CD8-positive, alpha-beta memory T cell (primary cell): ENCODE measurements around the gene EHD1. TPM values are rescaled to one million over a fixed set of nuclear protein-coding genes. Genes with fewer than 3 reads are reported as not detected.

Experiments
- CTCF ChIA-PET: fragments of 350-600 bp; sonication (Branson Sonifier 250); formaldehyde crosslinking; loops from one replicate; lab custom pipeline; 2021; ENCODE audit warnings: antibody characterized with exemption; lab: Charles Lee
- POLR2A ChIA-PET: fragments of 350-600 bp; sonication (Branson Sonifier 250); formaldehyde crosslinking; loops from one replicate; lab custom pipeline; 2021; ENCODE audit warnings: antibody characterized with exemption; lab: Charles Lee
- DNase-seq, 5 donors: peaks; one replicate each; pipeline versions ENCODE4 v3.0.0 to v3.0.0-alpha.2; 2020 to 2022; ENCODE audit warnings: mixed read lengths in 1 of 5
- H3K27ac ChIP-seq: one replicate; pipeline ENCODE4 v1.7.0; 2013; ENCODE audit warnings: low read depth, mild to moderate bottlenecking, low read length, moderate library complexity
- H3K27me3 ChIP-seq: 2 replicates; pipeline ENCODE4 v1.7.0; 2013; ENCODE audit warnings: low read length, mild to moderate bottlenecking; ENCODE audit not compliant: insufficient read depth, poor library complexity, severe bottlenecking
- H3K36me3 ChIP-seq: 2 replicates; pipeline ENCODE4 v1.7.0; 2013; ENCODE audit warnings: mild to moderate bottlenecking, low read length, moderate library complexity; ENCODE audit not compliant: insufficient read depth
- H3K4me1 ChIP-seq: 2 replicates; pipeline ENCODE4 v1.7.0; 2013; ENCODE audit warnings: mild to moderate bottlenecking, low read length, moderate library complexity; ENCODE audit not compliant: insufficient read depth
- H3K4me3 ChIP-seq: 2 replicates; pipeline ENCODE4 v1.7.0; 2013; ENCODE audit warnings: mild to moderate bottlenecking, low read length
- H3K9me3 ChIP-seq: 2 replicates; pipeline ENCODE4 v1.7.0; 2013; ENCODE audit warnings: mild to moderate bottlenecking, low read length
- H3K27ac Mint-ChIP-seq, 8 donors: one replicate each; pipeline ENCODE4 v1.8.0; 2020 to 2021; ENCODE audit warnings: mixed read lengths in 8 of 8, mild to moderate bottlenecking in 6 of 8, inconsistent platforms in 3 of 8, moderate library complexity in 3 of 8
- H3K27me3 Mint-ChIP-seq, 2 donors: one replicate each; pipeline ENCODE4 v1.8.0; 2020 to 2021; ENCODE audit warnings: mixed read lengths in 2 of 2, mild to moderate bottlenecking in 1 of 2, moderate library complexity in 1 of 2
- H3K36me3 Mint-ChIP-seq, 3 donors: one replicate each; pipeline ENCODE4 v1.8.0; 2020 to 2021; ENCODE audit warnings: mixed read lengths in 3 of 3, inconsistent platforms in 1 of 3, mild to moderate bottlenecking in 1 of 3
- H3K4me1 Mint-ChIP-seq, 3 donors: one replicate each; pipeline ENCODE4 v1.8.0; 2020 to 2021; ENCODE audit warnings: mixed read lengths in 3 of 3, inconsistent platforms in 1 of 3, mild to moderate bottlenecking in 1 of 3
- H3K4me3 Mint-ChIP-seq, 7 donors: one replicate each; pipeline ENCODE4 v1.8.0; 2020 to 2021; ENCODE audit warnings: mixed read lengths in 7 of 7, mild to moderate bottlenecking in 6 of 7, moderate library complexity in 4 of 7, inconsistent platforms in 2 of 7
- H3K9me3 Mint-ChIP-seq, 5 donors: one replicate each; pipeline ENCODE4 v1.8.0; 2020 to 2022; ENCODE audit warnings: mixed read lengths in 5 of 5, mild to moderate bottlenecking in 3 of 5, moderate library complexity in 2 of 5, inconsistent platforms in 1 of 5
- polyA plus RNA-seq: library from polyadenylated mRNA; unstranded; fragments of 300-500 nt; fragmentation: Illumina TruSeq; gene quantifications from one replicate; pipeline ENCODE4 v1.2.3, GENCODE V29; 2021
- total RNA-seq, 2 experiments: library from RNA; stranded (reverse); gene quantifications; one replicate each; pipeline ENCODE4 v1.2.3, GENCODE V29; 2021

The EHD1 gene
- total and polyA plus RNA-seq, 3 experiments from 2014 or later = 102 to 258 (median 110) TPM

DNA sequence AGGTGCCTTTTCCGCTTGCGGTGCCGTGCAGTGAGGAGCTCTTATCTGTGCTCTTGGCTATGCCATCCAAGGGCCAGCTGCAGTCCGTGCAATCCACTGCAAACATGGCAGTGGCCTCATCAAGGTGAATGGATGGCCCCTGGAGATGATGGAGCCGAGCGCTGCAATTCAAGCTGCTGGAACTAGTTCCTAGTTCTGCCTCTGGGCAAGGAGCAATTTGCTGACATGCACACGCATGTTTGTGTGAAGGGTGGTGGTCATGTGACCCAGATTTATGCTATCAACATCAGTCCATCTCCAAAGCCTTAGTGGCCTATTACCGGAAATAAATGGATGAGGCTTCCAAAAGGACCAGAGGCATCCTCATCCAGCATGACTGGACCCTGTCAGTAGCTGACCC is 3.1 kb upstream of the EHD1 start:
- Mint-ChIP-seq H3K4me1 (peaks cover 49 to 64% (median 50%) of the 10 kb centered on the region in 3 donors), H3K27me3 (peaks cover 0 to 10% of the 10 kb centered on the region in 2 donors), H3K36me3 (peaks cover 0 to 20% (median 3%) of the 10 kb centered on the region in 3 donors), H3K27ac (peak overlapping the region in 7 of 8 donors; percentile 79 to 99 (median 97)), H3K9me3 (no peaks in the 10 kb centered on the region), H3K4me3 (peak overlapping the region; percentile 5 to 100 (median 99))
- DNase-seq = no peak
- Histone ChIP-seq H3K36me3 (peaks cover under 1% of the 10 kb centered on the region), H3K4me1 (peaks cover 45% of the 10 kb centered on the region), H3K27ac (no peak overlapping the region), H3K9me3 (no peaks in the 10 kb centered on the region), H3K4me3 (no peak overlapping the region), H3K27me3 (no peaks in the 10 kb centered on the region)
- ChIA-PET CTCF (interaction anchor here (7.3 to 29.6 kb wide), 2 partner anchors 13 to 27 kb away, joined by 44 to 1256 read pairs; partner anchors contain the start of gene CDC42BPG), POLR2A (interaction anchor here (0.5 to 14.7 kb wide), 4 partner anchors 23 to 68 kb away, joined by 3 to 569 read pairs (median 4); no protein-coding TSS in a partner anchor)

DNA sequence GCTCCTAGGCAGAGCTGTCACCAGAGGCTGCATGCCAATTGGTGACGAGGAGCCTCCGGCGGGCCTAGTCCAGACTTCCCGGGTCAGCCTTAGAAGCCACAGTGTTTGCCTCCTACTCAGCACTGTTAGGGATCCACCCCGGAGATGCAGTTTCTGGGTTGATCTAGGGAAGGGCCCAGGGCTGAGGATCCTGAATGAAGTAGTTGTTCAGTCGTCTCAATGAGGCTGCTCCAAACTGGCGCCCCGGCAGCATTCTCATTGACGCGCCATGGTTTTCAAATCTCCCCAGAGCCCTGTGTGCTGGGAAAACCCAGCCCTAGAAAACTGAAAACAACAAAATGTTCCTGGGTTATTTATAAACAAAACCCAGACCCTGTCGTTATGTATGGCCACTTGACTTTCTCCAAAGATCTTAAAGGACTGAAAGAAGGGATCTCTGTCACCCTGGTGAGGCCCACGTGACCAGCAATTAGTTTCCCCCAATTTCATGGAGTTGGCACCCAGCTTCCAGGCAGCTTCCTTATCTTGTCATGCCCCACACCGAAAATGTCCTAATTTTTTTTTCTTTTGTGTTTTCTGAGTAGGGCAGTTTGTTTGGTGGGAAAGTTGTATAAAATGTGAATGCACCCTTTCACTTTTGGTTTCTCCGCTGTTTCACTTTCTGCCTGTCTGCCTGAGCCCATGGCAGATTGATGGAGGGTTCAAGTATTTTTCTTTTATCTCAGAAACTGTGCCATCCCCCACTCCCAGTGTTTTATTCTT is 2.0 kb upstream of the EHD1 start:
- CTCF ChIA-PET = interaction anchor here (7.3 to 29.6 kb wide), 2 partner anchors 14 to 26 kb away, joined by 44 to 1256 read pairs; partner anchors contain the start of gene CDC42BPG
- H3K27me3 Mint-ChIP-seq = peaks cover 0 to 10% of the 10 kb centered on the region in 2 donors
- Histone ChIP-seq H3K36me3 (peaks cover 7% of the 10 kb centered on the region), H3K4me3 (peak overlapping the region; percentile 77), H3K4me1 (peaks cover 49% of the 10 kb centered on the region), H3K27ac (peak overlapping the region; percentile 53), H3K27me3 (no peaks in the 10 kb centered on the region), H3K9me3 (no peaks in the 10 kb centered on the region)
- DNase-seq = peak in 1 of 5 donors; percentile 46
- H3K4me3 Mint-ChIP-seq = peak overlapping the region; percentile 98 to 100 (median 99)
- peaks cover 3 to 31% (median 6%) of the 10 kb centered on the region in 3 donors for H3K36me3 Mint-ChIP-seq
- POLR2A ChIA-PET = interaction anchor here (0.6 to 14.7 kb wide), 7 partner anchors 7 to 241 kb away, joined by 3 to 569 read pairs (median 3); partner anchors contain the start of gene SF1
- H3K4me1 Mint-ChIP-seq = peaks cover 50 to 65% (median 53%) of the 10 kb centered on the region in 3 donors
- no peaks in the 10 kb centered on the region for H3K9me3 Mint-ChIP-seq
- H3K27ac Mint-ChIP-seq = peak overlapping the region; percentile 91 to 99 (median 97)

DNA sequence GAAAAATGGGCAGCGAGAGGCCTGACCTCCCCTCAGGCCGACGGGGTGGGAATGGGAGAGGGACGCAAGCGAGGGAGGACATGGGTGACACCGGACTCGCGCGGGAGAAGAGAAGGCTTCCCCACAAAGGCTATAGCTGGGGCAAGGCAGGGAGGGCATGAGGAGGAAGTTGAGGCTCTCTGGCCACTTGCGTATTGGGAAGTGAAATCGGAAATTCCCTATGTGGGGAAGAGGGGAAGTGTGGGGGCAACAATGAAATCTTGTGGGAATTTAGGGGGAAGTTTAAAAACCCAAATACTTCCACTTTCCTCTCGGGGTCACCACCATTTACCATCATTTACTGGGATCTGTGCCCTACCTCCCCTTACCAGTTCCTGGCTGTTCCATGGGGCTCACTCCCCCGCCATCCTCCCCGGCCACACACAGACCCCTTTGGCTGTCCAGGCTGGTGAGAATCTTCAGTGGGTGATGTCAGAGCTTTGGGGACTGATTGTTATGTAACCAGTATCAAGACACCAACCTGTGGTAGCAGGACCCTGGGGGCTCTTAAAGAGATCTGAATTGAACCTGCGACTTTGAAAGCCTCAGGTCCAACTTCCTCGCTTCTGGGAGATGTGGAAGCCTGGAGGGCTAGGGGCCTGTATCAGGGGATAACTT is 951 bp upstream of the EHD1 start:
- peaks cover 6 to 41% (median 6%) of the 10 kb centered on the region in 3 donors for H3K36me3 Mint-ChIP-seq
- ChIA-PET CTCF (interaction anchor here (0.7 to 29.6 kb wide), 4 partner anchors 8 to 135 kb away, joined by 3 to 1256 read pairs (median 34); partner anchors contain the start of genes CDC42BPG and RASGRP2), POLR2A (interaction anchor here (0.6 to 14.7 kb wide), 9 partner anchors 9 to 242 kb away, joined by 3 to 569 read pairs (median 4); partner anchors contain the start of genes CDC42BPG, PPP2R5B and SF1)

DNA sequence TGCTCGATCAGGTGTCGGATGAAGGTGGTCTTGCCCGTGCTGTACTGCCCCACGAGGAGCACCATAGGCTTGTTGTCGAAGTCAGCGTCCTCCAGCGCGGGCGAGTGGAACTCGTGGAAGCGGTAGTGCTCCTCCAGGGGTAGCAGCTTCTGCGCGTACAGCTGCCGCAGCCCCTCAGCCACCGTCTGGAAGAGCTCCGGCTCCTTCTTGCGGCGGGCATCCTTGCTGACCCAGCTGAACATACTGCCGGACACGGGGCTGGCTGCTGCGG is 263 bp downstream of the EHD1 start:
- Mint-ChIP-seq H3K36me3 (peaks cover 6 to 50% (median 8%) of the 10 kb centered on the region in 3 donors), H3K9me3 (no peaks in the 10 kb centered on the region), H3K4me3 (peak overlapping the region; percentile 98 to 100 (median 99)), H3K4me1 (peaks cover 62 to 67% (median 63%) of the 10 kb centered on the region in 3 donors), H3K27me3 (peaks cover 0 to 10% of the 10 kb centered on the region in 2 donors), H3K27ac (peak overlapping the region; percentile 91 to 99 (median 96))
- ChIA-PET CTCF (interaction anchor here (4.0 to 29.6 kb wide), 3 partner anchors 9 to 23 kb away, joined by 24 to 1256 read pairs (median 44); partner anchors contain the start of gene CDC42BPG), POLR2A (interaction anchor here (0.6 to 14.7 kb wide), 11 partner anchors 9 to 784 kb away, joined by 3 to 569 read pairs (median 5); partner anchors contain the start of genes CDC42BPG, RELA, SF1 and ZNHIT2)
- Histone ChIP-seq H3K9me3 (no peaks in the 10 kb centered on the region), H3K4me3 (peak overlapping the region; percentile 99), H3K36me3 (peaks cover 21% of the 10 kb centered on the region), H3K4me1 (peaks cover 63% of the 10 kb centered on the region), H3K27ac (peak overlapping the region; percentile 76), H3K27me3 (no peaks in the 10 kb centered on the region)
- no peak for DNase-seq

More for the DNA sequence above, 951 bp upstream of the EHD1 start:
- Histone ChIP-seq H3K27me3 (no peaks in the 10 kb centered on the region), H3K36me3 (peaks cover 14% of the 10 kb centered on the region), H3K4me3 (peak overlapping the region; percentile 77), H3K27ac (peak overlapping the region; percentile 86), H3K9me3 (no peaks in the 10 kb centered on the region), H3K4me1 (peaks cover 54% of the 10 kb centered on the region)
- H3K9me3 Mint-ChIP-seq = no peaks in the 10 kb centered on the region
- peak overlapping the region; percentile 91 to 99 (median 97) for H3K27ac Mint-ChIP-seq
- H3K27me3 Mint-ChIP-seq = peaks cover 0 to 10% of the 10 kb centered on the region in 2 donors
- H3K4me1 Mint-ChIP-seq = peaks cover 55 to 70% (median 60%) of the 10 kb centered on the region in 3 donors
- DNase-seq = no peak
- H3K4me3 Mint-ChIP-seq = peak overlapping the region; percentile 98 to 100 (median 99)

DNA sequence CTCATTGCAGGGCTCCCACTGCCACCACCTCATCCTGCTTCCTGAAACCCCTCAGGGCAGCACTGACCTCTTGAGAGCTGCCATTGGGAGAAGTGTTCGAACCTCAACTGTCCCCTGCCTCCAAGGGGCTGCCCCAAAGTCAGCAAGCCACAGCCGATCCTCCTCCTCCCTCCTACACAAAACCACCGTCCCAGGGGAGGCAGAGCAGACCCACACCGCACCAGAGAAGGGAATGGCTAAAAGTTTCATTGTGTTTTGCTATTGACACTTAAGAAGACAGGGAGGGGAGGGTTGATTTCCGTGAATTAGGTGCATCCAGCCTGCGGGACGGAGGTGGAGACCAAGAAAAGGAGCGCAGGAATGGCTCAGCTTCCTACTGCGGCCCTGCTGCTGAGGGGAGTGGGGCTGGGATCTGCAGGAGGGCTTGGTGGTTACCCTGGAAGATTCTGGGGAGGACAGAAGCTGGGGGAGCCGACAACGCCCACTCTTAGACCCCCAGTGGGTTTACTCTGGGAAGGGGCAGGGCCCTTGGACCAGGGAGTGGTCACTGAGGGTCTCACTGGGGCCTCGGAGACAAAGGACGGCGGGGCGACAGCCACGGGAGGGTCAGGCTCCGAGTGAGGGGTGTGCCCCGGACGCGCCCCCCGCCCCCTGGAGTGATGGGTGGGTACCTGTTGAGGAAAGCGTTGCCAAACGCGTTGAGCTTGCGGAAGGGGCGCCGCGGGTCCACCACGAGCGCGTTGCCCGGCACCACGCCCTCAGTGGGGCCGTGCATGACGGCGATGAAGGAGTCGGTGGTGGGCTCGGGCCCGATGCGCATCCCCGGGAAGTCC is 815 bp downstream of the EHD1 start:
- H3K4me1 ChIP-seq = peaks cover 69% of the 10 kb centered on the region
- H3K9me3 ChIP-seq = no peaks in the 10 kb centered on the region

DNA sequence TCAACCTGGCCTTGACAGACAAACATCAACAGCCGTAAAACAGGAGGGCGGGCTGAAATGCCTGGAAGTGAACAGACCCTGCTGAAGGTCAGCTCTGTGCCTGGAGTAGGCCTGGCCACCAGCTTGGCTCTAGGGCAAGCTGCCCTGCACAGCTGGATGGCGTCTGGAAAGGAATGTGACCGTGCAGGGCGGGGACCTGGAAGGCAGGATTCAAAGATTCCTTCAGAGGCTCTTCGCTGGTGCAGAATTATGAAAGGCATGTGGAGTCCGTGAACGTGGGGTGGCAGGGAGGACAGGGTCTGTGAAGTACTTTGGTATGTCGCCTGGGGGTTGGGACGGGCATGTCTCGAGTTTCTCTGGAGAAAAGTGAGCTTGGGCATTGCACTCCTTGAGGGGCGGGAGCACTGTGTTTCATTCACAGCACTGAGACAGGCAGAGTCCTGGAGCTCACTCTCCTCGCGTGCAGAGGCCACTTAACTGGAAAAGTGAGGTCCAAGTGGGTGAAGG is 1.5 kb downstream of the EHD1 start:
- Histone ChIP-seq H3K4me1 (peaks cover 76% of the 10 kb centered on the region), H3K4me3 (peak overlapping the region; percentile 99), H3K27me3 (no peaks in the 10 kb centered on the region), H3K9me3 (no peaks in the 10 kb centered on the region), H3K36me3 (peaks cover 32% of the 10 kb centered on the region), H3K27ac (peak overlapping the region; percentile 76)
- Mint-ChIP-seq H3K27me3 (peaks cover 0 to 10% of the 10 kb centered on the region in 2 donors), H3K36me3 (peaks cover 11 to 62% (median 14%) of the 10 kb centered on the region in 3 donors), H3K27ac (peak overlapping the region; percentile 92 to 99 (median 96)), H3K4me3 (peak overlapping the region; percentile 98 to 100 (median 99)), H3K9me3 (no peaks in the 10 kb centered on the region), H3K4me1 (peaks cover 72 to 76% (median 76%) of the 10 kb centered on the region in 3 donors)
- DNase-seq = no peak
- POLR2A ChIA-PET = interaction anchor here (0.8 to 14.7 kb wide), 4 partner anchors 18 to 241 kb away, joined by 3 to 569 read pairs (median 6); partner anchors contain the start of genes ARL2, SF1 and ZNHIT2
- CTCF ChIA-PET = interaction anchor here (0.7 to 29.6 kb wide), 4 partner anchors 11 to 240 kb away, joined by 3 to 1256 read pairs (median 34); partner anchors contain the start of genes CDC42BPG and ZNHIT2

More for the DNA sequence above, 815 bp downstream of the EHD1 start:
- H3K27me3 Mint-ChIP-seq = peaks cover 0 to 10% of the 10 kb centered on the region in 2 donors
- POLR2A ChIA-PET = interaction anchor here (0.6 to 14.7 kb wide), 12 partner anchors 9 to 785 kb away, joined by 3 to 569 read pairs (median 4); partner anchors contain the start of genes ARL2, CDC42BPG, RELA and SF1
- Histone ChIP-seq H3K27ac (peak overlapping the region; percentile 76), H3K36me3 (peaks cover 27% of the 10 kb centered on the region), H3K4me3 (peak overlapping the region; percentile 99), H3K27me3 (no peaks in the 10 kb centered on the region)
- H3K36me3 Mint-ChIP-seq = peaks cover 10 to 55% (median 13%) of the 10 kb centered on the region in 3 donors
- peaks cover 67 to 70% (median 68%) of the 10 kb centered on the region in 3 donors for H3K4me1 Mint-ChIP-seq
- peak overlapping the region; percentile 98 to 100 (median 99) for H3K4me3 Mint-ChIP-seq
- H3K27ac Mint-ChIP-seq = peak overlapping the region; percentile 91 to 99 (median 96)
- peak in 1 of 5 donors; percentile 29 for DNase-seq
- H3K9me3 Mint-ChIP-seq = no peaks in the 10 kb centered on the region
- CTCF ChIA-PET = interaction anchor here (0.7 to 29.6 kb wide), 4 partner anchors 10 to 240 kb away, joined by 3 to 1256 read pairs (median 34); partner anchors contain the start of genes CDC42BPG and ZNHIT2
